Transverse colon (tissue), 4 donors: ENCODE data around the gene ITGA6. TPM values are rescaled to one million over a fixed set of nuclear protein-coding genes. Genes with fewer than 3 reads are reported as not detected.

Source experiments
- DNase-seq: peaks from one replicate; pipeline ENCODE4 v3.0.0-alpha.2; 2019
- H3K27ac ChIP-seq, 4 donors: fragments of 200-600 bp; sonication (generic); 2 replicates each; pipeline ENCODE4 v1.5.1; 2016 to 2018; ENCODE audit warnings: inconsistent platforms in 4 of 4
- H3K27me3 ChIP-seq: fragments of 200-600 bp; sonication (generic); 2 replicates; pipeline ENCODE4 v1.5.1; 2017; ENCODE audit warnings: inconsistent platforms
- H3K36me3 ChIP-seq, 4 donors: fragments of 200-600 bp; sonication (generic); 2 replicates each; pipeline ENCODE4 v1.5.1; 2017 to 2019; ENCODE audit warnings: inconsistent platforms in 4 of 4
- H3K4me1 ChIP-seq, 4 donors: fragments of 200-600 bp; sonication (generic); 2 replicates each; pipeline ENCODE4 v1.5.1; 2017 to 2020; ENCODE audit warnings: inconsistent platforms in 4 of 4
- H3K4me3 ChIP-seq, 4 donors: fragments of 200-600 bp; sonication (generic); 1 replicate in 1 of 4; 2 replicates in 3 of 4; pipeline versions ENCODE4 v1.5.1 to v1.6.1; 2017 to 2019; ENCODE audit warnings: inconsistent platforms in 4 of 4
- H3K9me3 ChIP-seq, 2 donors: fragments of 200-600 bp; sonication (generic); 2 replicates each; pipeline ENCODE4 v1.5.1; 2017 to 2019; ENCODE audit warnings: inconsistent platforms in 2 of 2
- CTCF ChIP-seq, 5 experiments: fragments of 200-600 bp in 3 of 5; fragments of 450-650 bp in 2 of 5; sonication (generic) in 3 of 5; IDR thresholded peaks; 1 replicate in 2 of 5; 2 replicates in 3 of 5; pipeline ENCODE4 v1.5.1; 2016 to 2017; ENCODE audit warnings: antibody characterized with exemption in 5 of 5, inconsistent platforms in 3 of 5, mild to moderate bottlenecking in 2 of 5, moderate library complexity in 1 of 5
- EP300 ChIP-seq: sonication (generic); formaldehyde crosslinking; IDR thresholded peaks from one replicate; pipeline ENCODE4 v1.6.1; 2017; ENCODE audit warnings: antibody characterized with exemption, low read depth
- POLR2A ChIP-seq: fragments of 450-650 bp; IDR thresholded peaks from one replicate; pipeline ENCODE4 v1.6.1; 2016; ENCODE audit warnings: antibody characterized with exemption, mild to moderate bottlenecking, moderate library complexity
- POLR2AphosphoS5 ChIP-seq, 3 donors: sonication (generic); formaldehyde crosslinking; IDR thresholded peaks; one replicate each; pipeline ENCODE4 v1.6.1; 2016; ENCODE audit warnings: antibody characterized with exemption in 3 of 3
- WGBS, 2 donors: methylation state at CpG; one replicate each; pipeline ENCODE4 v1.1.5; 2018; ENCODE audit warnings: low coverage in 1 of 2; 5-methylcytosine and 5-hydroxymethylcytosine counted together
- in situ Hi-C, 4 donors: fragments of 200-750 bp; cut with MboI; loops; one replicate each; pipeline versions ENCODE4 v1.15.0 to v1.15.1; 2017; ENCODE audit warnings: low sequenced_read_pairs in 3 of 4, low pct_ligation_motif_present in 1 of 4, low pct_unique_long_range_greater_than_20kb in 1 of 4
- intact Hi-C: fragments of 100-400 bp; cut with DNase I; formaldehyde crosslinking; loops from one replicate; pipeline ENCODE4 v1.15.1; 2023; ENCODE audit warnings: low total_unique reads
- total RNA-seq, 4 donors: library from RNA; depleted of rRNA; stranded (reverse); fragments of >200 nt; gene quantifications; one replicate each; pipeline ENCODE4 v1.1.0, GENCODE V29; 2016

The ITGA6 gene
- total RNA-seq, 4 donors from 2014 or later: 80.4 to 267 (median 207) TPM

DNA sequence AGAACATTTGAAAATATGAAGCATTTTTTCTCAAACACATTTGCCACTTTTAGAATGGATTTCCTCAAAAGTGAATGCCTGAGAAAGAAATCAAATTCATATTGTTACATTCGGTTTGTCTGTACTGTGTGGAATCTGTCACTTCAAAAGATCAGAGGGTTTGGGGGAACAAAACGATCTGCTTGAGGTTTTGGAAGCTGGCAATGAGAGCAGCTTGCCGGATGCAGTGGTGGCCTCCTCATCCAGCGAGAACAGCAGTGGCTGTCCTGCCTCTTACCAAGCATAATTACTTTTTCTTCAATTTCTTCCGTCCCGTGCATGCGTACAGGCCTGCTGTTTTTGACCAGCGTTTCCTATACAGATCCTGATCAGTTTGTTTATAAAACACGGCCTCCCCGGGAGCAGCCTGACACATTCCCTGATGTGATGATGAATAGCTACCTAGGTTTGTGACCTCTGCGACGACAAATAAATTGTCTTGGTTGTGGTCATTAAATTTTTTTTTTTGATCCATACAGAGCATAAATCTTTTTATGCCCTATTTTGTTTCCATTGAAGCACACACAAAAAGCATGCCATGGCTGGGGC lies 45.2 kb downstream of the ITGA6 start:
- Histone ChIP-seq H3K9me3 (no peaks in the 10 kb centered on the region), H3K27me3 (no peaks in the 10 kb centered on the region), H3K4me3 (no peak overlapping the region), H3K27ac (no peak overlapping the region), H3K36me3 (peaks cover 0 to 24% (median 5%) of the 10 kb centered on the region in 4 donors), H3K4me1 (no peaks in the 10 kb centered on the region)
- DNase-seq: no peak
- 67 to 77% methylated on average over 4 to 12 of the region's 12 CpGs for WGBS, 2 donors
- in situ Hi-C loops (no loop called here), intact Hi-C loops (no loop called here)
- TF ChIP-seq POLR2A: no peak

GRCh38 chr2:172473167-172473566 lies 45.8 kb downstream of the ITGA6 start:
- intact Hi-C loops: no loop called here
- in situ Hi-C loops: no loop called here
- no peaks in the 10 kb centered on the region for H3K27me3 ChIP-seq
- no peak for DNase-seq
- H3K9me3 ChIP-seq: no peaks in the 10 kb centered on the region
- H3K4me3 ChIP-seq: no peak overlapping the region
- no peak overlapping the region for H3K27ac ChIP-seq
- H3K36me3 ChIP-seq: peaks cover 0 to 26% (median 2%) of the 10 kb centered on the region in 4 donors
- H3K4me1 ChIP-seq: no peaks in the 10 kb centered on the region
- TF ChIP-seq POLR2AphosphoS5 (IDR thresholded peaks at IDR 0.05) (no peak), CTCF (IDR thresholded peaks at IDR 0.05) (no peak), POLR2A (no peak), EP300 (no peak)

DNA sequence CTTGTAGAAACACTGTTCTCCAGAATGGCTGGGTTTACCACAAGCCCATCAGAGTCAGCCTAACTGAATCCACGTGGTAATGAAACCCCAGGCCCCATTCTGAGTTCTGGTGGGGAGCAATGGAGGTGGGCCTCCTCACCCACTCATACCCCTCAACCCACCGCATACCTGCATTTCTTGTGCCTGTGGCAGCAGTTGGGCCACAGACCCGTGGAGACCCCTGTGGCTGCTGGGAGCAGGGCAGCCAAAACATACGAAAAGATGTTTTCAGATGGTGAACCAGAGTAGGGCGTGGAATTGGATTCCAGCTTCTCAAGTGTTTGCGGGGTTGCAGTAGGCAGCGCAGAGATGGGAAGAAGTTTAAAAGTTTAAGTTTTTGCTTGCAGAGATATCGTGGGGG lies 51.0 kb downstream of the ITGA6 start:
- no peaks in the 10 kb centered on the region for H3K4me1 ChIP-seq
- no peaks in the 10 kb centered on the region for H3K27me3 ChIP-seq
- no peak overlapping the region for H3K4me3 ChIP-seq
- intact Hi-C loops (no loop called here), in situ Hi-C loops (loop anchor here in 1 of 4 donors (25.0 kb wide), 1 partner anchor 766 kb away; no protein-coding TSS in a partner anchor)
- H3K9me3 ChIP-seq: no peaks in the 10 kb centered on the region
- no peak for DNase-seq
- peaks cover 0 to 21% (median 2%) of the 10 kb centered on the region in 4 donors for H3K36me3 ChIP-seq
- WGBS, 2 donors: 80 to 89% methylated on average over 6 to 8 of the region's 8 CpGs
- H3K27ac ChIP-seq: no peak overlapping the region
- TF ChIP-seq CTCF (IDR thresholded peaks at IDR 0.05): no peak
- TF ChIP-seq EP300: no peak
- TF ChIP-seq POLR2AphosphoS5 (IDR thresholded peaks at IDR 0.05): no peak
- TF ChIP-seq POLR2A: no peak

DNA sequence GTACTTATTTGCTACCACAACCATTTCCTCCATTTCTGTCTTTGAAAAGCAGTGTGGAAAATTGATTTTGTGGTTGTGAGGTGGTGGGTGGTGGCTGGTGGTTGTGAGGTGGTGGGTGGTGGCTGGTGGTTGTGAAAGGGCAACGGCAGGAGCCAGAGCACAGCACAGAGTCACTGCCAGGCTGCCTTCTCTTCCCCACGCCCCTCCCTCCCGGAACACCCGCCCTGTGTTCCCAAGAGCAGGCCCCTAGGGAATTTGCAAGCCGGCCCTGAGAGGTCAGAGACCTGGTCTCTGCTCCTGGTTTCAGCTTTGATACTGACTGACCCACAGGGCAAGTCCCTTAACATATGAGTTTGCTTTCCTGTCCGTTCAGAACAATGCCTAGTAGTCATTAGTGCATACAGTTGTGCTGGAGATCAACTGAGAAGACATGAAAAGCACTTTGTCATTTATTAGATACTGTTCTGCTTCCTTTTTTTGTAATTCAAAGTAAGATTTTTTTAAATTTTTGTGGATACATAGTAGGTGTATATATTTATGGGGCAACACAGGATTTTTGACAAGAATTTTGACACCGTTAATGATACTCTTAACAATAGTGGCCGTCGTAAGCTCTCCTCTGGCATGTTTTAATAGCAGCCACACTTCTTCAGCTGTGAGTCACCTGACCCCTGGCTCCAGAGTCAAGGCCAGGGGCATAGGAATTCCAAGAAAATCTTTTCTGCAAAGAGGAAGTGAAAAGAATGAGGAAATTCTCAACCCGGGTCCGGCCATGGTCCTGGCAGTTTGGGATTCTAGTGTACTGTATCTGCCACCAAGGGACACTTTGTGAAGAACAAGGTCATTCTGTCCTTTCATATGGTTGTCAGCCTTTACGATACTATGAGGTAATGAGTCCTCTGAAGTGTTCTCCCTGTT lies 53.2 kb downstream of the ITGA6 start:
- Histone ChIP-seq H3K4me1 (no peaks in the 10 kb centered on the region), H3K4me3 (no peak overlapping the region), H3K36me3 (peaks cover 0 to 16% (median 0%) of the 10 kb centered on the region in 4 donors), H3K27ac (peak overlapping the region in 1 of 4 donors; percentile 17), H3K27me3 (no peaks in the 10 kb centered on the region), H3K9me3 (no peaks in the 10 kb centered on the region)
- no peak for TF ChIP-seq POLR2AphosphoS5 (IDR thresholded peaks at IDR 0.05)
- TF ChIP-seq EP300: no peak
- no peak for TF ChIP-seq CTCF (IDR thresholded peaks at IDR 0.05)
- no peak for TF ChIP-seq POLR2A
- 60 to 82% methylated on average over 2 to 12 of the region's 12 CpGs for WGBS, 2 donors
- intact Hi-C loops: no loop called here
- in situ Hi-C loops: loop anchor here in 1 of 4 donors (25.0 kb wide), 1 partner anchor 768 kb away; no protein-coding TSS in a partner anchor
- DNase-seq: no peak
